GM03348 (cell line): ENCODE data around the gene SH3PXD2A.

Experiments used
- DNase-seq: peaks from one replicate; pipeline ENCODE4 v3.0.0; 2012; ENCODE audit warnings: low spot score

The SH3PXD2A gene

GRCh38 chr10:103703941-103704919 lies 151.1 kb downstream of the SH3PXD2A start:
- no peak for DNase-seq

- DNase-seq, result no peak
Observed at GRCh38 chr10:103701380-103702222, 153.8 kb downstream of the SH3PXD2A start.

DNA sequence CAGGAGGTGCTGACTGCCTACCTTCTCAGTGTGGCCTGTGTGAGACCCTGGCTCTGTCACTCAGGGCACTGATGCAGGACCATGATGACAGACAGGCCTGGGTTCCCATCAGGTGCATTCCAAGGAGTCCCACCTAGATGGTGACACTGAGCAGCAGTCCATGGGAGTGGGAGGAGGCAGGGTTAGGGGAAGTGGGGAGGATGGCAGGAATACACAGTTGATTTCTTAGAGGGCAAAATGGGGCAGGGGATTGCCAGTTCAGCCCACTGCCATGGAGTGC lies 155.0 kb downstream of the SH3PXD2A start:
- DNase-seq, result no peak

- no peak for DNase-seq
Observed at GRCh38 chr10:103699611-103700435, 155.6 kb downstream of the SH3PXD2A start.

DNA sequence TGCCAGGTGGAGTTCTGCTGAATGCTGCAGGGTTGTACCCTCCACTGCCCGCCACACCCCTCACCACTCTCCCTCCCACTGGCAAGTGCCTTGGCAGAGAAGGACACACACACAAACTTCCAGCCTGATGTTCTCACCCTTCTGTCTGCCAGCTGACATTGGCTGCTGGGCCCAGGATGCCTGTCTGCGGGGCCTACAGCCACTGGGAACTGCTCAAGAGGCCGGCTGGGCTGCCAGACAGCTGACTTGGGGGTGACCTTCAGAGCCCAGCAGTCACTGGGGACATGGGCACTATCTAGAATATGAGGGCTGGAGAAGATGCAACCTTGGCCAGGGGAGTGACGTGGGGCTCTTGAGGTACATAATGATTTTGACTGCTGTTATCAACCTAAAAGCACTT lies 157.1 kb downstream of the SH3PXD2A start:
- DNase-seq, result no peak

DNA sequence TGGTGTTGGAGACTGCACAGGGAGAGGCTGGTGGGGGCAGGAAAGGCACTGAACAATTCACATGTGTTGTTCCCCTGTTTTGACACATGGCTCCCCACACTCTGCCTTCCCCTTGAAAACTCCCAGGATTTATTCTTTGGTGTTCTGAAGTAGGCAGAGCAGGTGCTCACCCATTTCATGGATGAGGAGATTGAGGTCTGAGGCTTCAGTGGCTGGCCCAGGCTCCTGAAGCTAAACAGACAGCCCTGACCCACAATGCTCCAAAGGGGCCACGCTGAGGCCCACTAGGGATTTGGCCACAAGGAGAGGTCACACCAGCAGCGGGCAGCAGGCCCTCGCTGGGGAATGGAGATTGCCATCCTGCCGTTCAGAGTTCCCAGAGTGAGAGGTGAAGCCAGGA lies 157.6 kb downstream of the SH3PXD2A start:
- DNase-seq, result no peak

DNA sequence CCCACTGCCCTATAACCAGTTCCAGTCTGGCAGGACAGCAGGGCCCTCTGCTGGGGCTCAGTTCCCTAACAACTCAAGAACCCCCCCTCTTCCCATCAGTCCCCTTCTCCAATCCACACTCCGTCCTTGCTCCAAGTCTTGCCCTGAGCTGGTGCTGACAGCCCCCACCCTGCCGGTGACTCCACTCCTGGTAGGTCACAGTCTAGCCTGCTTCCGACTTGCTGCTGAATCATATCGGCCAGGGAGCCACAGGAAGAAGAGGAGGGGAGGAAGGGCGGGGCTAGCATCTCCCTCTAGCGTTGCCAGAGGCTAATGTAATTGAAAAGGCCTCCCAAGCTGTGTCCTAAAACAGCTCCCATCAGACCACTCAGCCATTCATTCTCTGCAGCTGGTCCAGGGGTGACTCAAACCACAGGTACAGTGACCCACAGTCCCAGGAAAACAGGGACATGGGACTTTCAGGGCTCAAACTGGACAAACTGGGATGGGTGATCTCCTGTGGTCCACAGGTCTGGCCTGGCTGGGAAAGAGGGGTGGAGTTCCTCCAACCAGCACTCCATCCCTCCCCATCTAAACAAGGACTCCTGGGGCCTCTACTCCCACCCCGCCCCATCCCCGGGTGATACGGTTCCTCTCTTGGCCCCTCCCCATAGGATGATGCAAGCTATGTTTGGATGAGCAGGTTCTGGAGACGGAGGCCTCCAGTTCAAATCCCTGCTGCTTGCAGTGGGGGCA lies 158.8 kb downstream of the SH3PXD2A start:
- DNase-seq, result peak; percentile 95

DNA sequence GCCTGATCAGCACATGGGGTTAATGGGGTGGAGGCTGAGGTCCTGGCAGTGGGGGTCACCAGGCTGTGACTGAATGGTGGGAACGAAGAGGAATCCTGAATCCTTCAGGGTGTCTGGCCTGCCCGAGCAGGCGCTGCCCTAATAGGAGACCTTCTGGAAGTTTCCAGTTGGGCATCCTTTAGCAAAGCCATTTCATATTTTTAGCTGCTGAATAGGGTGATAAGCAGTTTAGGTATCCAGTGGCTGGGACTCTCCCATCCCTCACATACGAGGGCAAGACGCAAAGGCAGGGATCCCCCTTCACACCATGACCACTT lies 159.3 kb downstream of the SH3PXD2A start:
- DNase-seq, result no peak

GRCh38 chr10:103695584-103696005 lies 159.8 kb downstream of the SH3PXD2A start:
- peak; percentile 85 for DNase-seq

- DNase-seq, result no peak
Observed at GRCh38 chr10:103693812-103694205, 161.6 kb downstream of the SH3PXD2A start.

GRCh38 chr10:103692952-103693811 lies 162.2 kb downstream of the SH3PXD2A start:
- peak; percentile 82 for DNase-seq

- no peak for DNase-seq
Observed at GRCh38 chr10:103692436-103692951, 162.9 kb downstream of the SH3PXD2A start.

DNA sequence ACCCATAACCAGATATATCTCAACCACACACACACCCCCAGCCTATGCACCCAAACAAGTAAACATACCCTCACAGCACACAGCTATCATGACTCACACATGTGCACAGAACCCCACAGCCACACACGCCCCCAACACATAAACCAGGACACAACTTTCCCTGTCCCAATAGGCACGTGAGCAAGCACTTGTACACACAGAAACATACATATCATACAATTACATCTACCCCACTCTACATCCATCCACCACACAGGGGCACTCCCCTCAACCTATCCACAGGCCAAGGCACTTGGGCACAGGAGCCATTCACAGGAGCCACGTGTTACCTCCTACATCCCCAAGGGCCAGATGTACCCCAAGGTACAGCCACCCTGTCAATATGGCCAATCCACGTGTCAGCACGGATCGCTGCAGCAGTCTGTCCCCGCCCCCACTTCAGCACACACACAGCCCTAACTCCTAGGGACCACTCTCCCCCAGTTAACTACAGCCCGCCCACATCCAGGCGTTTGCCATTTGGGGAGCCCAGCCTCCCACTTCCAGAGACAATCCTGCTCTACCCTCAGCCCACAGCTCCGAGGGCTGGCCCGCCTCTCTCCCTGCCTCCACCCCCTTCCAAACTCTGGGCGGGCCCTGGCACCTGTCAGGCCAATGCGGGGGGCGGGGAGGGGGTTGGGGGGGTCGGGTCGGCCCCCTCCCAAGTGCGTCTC lies 163.5 kb downstream of the SH3PXD2A start:
- no peak for DNase-seq

DNA sequence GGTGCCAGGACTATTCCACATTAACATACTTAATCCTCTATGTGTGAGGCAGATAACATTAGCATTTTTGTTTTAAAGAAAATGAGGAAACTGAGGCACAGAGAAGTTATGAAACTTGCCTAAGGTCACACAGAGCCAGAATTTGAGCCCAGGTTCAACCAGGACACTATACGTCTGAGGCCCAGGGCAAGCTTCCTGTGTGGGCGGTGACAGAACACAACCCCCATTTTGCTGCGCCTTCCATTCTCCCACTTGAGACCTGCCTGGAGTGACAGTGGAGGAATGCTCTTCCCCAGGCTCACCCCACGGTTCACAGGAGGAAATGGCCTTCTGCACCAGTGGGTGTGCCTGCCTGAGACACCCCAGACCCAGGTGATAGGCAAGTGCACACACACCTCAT lies 164.1 kb downstream of the SH3PXD2A start:
- DNase-seq, result no peak

DNA sequence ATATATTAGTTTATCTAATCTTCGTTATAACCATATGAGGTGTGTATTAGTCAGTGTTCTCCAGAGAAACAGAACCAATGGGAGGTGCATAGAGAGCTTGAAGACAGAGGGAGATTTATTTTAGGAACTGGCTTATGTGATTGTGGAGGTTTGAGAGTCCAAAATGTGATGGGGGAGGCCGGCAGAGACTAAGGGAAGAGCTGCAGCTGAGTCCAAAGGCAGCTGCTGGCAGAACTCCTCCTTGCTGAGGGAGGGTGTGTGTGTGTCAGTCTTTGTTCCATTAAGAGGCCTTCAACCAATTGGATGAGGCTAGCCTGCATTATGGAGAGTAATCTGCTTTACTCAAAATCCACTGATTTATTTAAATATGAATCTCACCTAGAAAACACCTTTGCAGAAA lies 165.1 kb downstream of the SH3PXD2A start:
- DNase-seq, result no peak

DNA sequence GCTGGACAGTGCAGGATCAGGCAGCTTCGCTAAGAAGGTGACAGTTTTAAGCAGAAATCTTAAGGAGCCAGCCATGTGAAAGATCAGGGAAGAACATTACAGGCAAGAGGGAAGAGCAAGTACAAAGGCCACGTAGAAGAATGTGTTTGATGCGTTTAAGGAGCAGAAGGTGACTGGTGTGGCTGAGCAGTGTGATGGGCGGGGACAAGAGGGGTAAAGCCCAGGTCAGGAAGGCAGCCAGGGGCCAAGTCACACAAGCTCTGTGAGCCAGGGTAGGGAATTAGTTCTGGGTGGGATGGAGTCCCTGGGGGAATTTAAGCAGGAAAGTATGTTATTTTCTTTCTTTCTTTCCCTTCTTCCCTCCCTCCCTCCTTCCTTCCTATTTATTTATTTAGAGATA lies 166.9 kb downstream of the SH3PXD2A start:
- no peak for DNase-seq

DNA sequence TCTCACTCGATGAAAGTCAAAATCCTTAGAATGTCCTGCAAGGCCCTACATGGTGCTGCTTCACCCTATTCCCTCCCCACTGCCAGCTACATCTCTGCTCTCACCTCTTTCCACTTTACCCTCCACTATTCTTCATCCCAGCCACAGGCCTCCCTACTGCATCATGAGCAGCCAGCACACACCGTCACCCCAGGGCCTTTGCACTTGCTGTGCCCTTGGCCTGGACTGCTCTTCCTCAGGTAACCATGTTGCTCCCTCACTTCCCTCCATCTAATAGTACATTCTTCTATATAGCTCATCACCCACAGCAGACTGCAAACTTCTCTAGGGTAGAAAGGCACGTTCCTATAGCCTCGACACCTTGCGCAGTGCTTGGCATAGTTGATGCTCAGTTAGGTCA lies 167.7 kb downstream of the SH3PXD2A start:
- DNase-seq, result no peak

DNA sequence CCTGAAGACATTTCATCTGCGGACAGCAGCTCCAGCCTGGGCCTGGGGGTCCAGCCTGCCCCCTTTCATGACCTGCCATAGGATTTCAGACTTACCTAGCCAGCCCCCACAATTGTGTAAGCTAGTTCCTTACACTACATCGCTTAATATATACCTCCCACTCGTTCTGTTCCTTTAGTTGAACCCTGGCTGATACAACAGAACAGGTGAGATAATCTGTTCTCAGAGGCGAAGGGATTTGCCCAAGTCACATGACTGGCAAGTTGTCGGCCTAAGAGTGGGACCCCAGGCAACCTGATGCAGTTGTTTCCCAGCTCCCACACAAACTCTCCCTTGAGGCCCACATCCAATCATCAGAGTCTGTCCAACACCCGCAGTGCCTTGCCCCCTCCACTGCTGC lies 168.2 kb downstream of the SH3PXD2A start:
- no peak for DNase-seq

GRCh38 chr10:103685880-103686669 lies 169.3 kb downstream of the SH3PXD2A start:
- DNase-seq, result peak; percentile 91
